GM03348 (cell line): ENCODE data around the gene CELSR3.
A peak's percentile ranks its signal among the peaks of the same experiment; 100 is the strongest.

Experiments used
- DNase-seq: peaks from one replicate; pipeline ENCODE4 v3.0.0; 2012; ENCODE audit warnings: low spot score

Gene CELSR3

GRCh38 chr3:48662753-48663488, at the start of gene CELSR3:
CELSR3 (minus strand) TSS chr3:48662886; CDS start chr3:48662634, 252 bp downstream.
- peak; percentile 87 for DNase-seq

- DNase-seq, result no peak
Observed at GRCh38 chr3:48711727-48712126, 49.0 kb upstream of the CELSR3 start.

- DNase-seq, result no peak
Observed at GRCh38 chr3:48709051-48709461, 46.4 kb upstream of the CELSR3 start.

GRCh38 chr3:48708481-48708889, 45.8 kb upstream of the CELSR3 start:
- peak; percentile 27 for DNase-seq

GRCh38 chr3:48707157-48707556, 44.5 kb upstream of the CELSR3 start:
- DNase-seq, result no peak

GRCh38 chr3:48702320-48702920, 39.7 kb upstream of the CELSR3 start:
- no peak for DNase-seq

- no peak for DNase-seq
Observed at GRCh38 chr3:48700731-48701405, 38.2 kb upstream of the CELSR3 start.

- DNase-seq, result no peak
Observed at GRCh38 chr3:48698891-48699290, 36.2 kb upstream of the CELSR3 start.

- no peak for DNase-seq
Observed at GRCh38 chr3:48697952-48698351, 35.3 kb upstream of the CELSR3 start.

GRCh38 chr3:48696601-48697000, 33.9 kb upstream of the CELSR3 start:
- no peak for DNase-seq

- DNase-seq, result no peak
Observed at GRCh38 chr3:48696156-48696555, 33.5 kb upstream of the CELSR3 start.

GRCh38 chr3:48695393-48695753, 32.7 kb upstream of the CELSR3 start:
- DNase-seq, result peak; percentile 78

- DNase-seq, result peak; percentile 89
Observed at GRCh38 chr3:48694610-48695392, 32.1 kb upstream of the CELSR3 start.

- no peak for DNase-seq
Observed at GRCh38 chr3:48693826-48694225, 31.1 kb upstream of the CELSR3 start.

GRCh38 chr3:48692551-48692950, 29.9 kb upstream of the CELSR3 start:
- no peak for DNase-seq

GRCh38 chr3:48690846-48691458, 28.3 kb upstream of the CELSR3 start:
- DNase-seq, result no peak

- DNase-seq, result no peak
Observed at GRCh38 chr3:48689384-48689783, 26.7 kb upstream of the CELSR3 start.

- DNase-seq, result no peak
Observed at GRCh38 chr3:48688737-48689075, 26.0 kb upstream of the CELSR3 start.

- no peak for DNase-seq
Observed at GRCh38 chr3:48688032-48688736, 25.5 kb upstream of the CELSR3 start.

GRCh38 chr3:48687220-48687678, 24.6 kb upstream of the CELSR3 start:
- DNase-seq, result no peak

- DNase-seq, result no peak
Observed at GRCh38 chr3:48686538-48687219, 24.0 kb upstream of the CELSR3 start.
